ENCODE data around the gene CD244.
"Not testable (repeated sequence)": the region's sequence is repeated elsewhere in the genome, so short reads cannot be mapped to it uniquely, and the experiment has no call there.

The CD244 gene

DNA sequence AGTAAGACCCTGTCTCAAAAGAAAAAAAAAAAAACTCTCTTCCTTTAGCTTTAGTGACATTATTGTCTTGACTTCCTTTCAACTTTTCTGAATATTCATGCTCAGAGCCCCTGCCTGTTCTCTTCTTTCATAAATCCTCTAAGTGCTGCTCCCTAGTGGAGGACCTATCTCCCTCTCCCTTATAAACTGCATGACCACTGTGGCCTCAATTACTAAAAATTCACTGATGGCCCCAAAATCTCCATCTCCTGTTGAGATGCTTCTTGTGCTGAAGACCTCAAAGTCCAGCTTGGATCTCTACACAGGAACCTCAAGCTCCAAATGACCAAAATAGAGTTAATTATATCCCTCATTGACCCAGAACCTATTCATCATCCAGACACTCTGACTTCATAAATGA is 14.5 kb upstream of the CD244 start:
- no peak for DNase-seq

DNA sequence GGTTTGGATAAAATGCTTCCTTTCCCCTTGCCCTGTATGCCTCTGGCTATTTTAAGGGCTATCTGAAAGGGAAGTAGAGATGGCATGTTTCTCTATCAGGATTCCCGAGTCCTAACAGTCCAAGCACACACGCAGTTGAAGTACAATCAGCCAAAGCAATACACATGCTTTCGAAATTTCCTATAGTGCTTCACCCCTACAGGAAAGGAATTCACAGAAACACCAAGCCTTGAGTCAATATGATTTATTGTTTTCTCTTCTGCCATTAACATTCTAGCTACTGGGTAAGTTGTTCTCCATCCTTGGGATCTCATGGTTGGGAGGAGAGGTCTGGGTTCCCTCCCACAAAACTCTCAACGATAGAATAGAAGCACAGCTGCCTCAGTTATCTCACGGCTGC is 13.6 kb upstream of the CD244 start:
- DNase-seq: no peak

DNA sequence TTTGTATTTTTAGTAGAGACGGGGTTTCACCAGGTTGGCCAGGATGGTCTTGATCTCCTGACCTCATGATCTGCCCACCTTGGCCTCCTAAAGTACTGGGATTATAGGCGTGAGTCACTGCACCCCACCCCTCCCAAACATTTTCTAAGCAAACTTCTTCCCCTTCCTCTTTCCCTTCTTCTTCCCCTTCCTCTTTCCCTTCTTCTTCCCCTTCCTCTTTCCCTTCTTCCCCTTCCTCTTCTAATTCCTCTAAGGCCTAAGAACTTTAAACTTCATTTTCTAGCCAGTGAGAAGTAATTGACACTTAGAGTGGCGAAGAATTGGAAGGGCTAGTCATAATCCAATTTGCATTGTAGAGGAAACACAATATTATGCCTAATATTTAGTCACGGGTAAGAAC is 12.9 kb upstream of the CD244 start:
- not testable (repeated sequence) for DNase-seq

DNA sequence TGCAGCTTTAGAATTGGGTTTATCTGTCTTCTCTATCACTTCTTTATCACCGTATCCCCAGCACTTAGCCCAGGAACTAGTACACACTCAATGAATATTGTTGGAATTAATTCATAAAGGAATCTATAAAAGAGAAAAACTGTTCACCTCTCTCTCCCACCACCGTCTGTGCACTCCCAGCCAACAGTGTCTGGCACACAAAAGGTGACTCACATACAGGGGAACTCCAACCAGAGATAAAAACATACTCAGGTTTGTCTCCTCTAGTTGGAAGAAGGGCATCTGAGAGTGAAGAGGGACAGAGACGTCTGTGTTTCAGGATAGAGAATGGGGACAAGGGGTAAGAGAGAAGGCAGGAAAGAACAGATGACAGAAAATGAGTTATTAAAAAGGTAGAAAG is 12.2 kb upstream of the CD244 start:
- DNase-seq: no peak

DNA sequence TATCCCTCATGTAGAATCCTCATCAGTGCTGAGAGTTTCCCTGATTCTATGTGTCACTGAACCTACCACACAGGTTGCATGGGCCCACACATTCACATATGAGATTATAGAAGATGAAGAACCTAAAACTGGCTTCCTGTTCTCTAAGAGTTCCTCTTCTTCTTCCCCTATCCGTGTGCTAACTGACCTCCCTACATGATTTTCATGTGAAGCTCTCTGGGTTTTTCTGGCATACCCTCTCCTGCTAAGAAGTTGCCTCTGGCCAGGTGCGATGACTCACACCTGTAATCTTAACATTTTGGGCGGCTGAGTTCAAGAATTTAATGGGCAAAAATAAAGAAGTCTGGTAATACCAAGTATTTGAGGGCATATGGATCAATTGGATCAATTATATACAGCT is 5.5 kb upstream of the CD244 start:
- no peak for DNase-seq

DNA sequence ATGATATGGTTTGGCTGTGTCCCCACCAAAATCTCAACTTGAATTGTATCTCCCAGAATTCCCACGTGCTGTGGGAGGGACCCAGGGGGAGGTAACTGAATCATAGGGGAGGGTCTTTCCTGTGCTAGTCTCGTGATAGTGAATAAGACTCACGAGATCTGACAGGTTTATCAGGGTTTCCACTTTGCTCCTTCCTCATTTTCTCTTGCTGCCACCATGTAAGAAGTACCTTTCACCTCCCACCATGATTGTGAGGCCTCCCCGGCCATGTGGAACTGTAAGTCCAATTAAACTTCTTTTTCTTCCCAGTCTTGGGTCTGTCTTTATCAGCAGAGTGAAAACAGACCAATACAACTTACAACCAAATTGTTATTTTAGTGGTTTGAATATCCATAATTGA is 5.0 kb upstream of the CD244 start:
- not testable (repeated sequence) for DNase-seq

DNA sequence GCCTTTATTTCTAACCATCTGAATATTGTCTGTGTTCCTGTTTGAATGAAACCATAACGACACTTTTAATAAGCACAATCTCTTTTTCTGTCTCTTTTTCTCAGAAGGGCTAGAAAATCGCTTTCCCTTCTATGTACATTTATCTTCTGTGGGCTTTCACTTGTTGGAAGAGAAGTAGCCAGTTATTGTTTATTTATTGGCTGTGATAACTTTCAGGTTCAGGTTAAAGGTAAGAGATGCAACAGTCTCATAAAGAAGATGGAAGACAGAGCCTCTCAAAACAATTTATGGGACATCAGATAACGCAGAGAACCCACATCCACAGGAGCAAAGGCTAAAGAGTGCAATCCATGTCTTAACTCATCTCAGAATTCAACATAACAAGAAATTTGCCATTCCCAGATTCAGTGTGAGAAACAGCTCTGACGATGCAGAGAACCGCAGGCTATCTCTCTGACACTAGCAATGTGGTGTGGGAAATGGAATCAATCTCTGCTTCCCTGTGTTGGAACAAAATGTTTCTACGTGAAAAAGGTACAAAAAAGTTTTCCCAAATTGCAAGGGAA is 4.1 kb upstream of the CD244 start:
- no peak for DNase-seq

DNA sequence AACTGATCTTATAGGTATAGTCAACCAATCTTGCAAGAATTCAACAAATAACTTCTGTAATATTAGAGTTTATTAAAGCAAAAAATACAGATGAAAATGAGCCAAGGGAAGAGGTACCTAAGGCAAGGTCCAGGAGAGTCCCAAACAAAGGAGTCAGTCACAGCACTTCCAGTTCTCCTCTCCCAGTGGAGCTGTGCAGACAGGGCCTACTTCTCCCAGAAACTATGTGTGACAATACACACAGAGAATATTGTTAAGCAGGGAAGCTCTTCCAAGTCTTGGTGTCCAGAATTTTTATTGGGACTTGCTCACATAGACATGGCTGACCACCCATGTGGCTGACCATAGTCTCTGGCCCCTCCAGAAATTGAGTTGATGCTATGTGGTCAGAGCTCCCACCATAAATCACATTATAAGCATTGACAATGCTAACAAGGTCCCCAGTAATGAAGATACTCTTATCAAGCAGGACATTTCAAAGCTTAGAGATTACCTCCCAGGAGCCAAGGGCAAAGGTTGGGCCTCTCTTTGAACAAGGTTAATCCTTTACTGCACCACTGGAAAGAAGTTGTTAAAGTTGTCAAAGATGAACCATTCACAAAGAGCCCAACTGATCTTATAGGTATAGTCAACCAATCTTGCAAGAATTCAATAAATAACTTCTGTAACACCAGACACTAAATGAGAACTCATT is 3.5 kb upstream of the CD244 start:
- DNase-seq: no peak

DNA sequence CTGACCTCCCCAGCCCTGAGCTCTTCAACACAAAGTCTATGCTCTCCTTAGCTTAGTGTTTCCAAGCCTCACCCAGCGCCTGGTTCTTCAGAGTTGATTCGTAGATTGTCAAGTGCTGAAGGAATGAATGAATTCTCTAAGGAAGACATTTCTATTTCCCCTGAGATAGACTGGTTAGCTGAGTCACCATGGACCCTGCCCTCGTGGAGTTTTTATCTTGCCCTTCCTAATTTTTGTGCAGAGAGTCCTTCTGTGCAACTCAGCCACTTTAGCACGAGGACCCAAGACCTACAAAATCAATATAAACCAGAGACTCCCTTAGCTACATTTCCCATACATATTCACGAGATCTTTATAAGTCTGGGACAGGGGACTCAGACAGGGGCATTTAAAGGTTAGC is 2.6 kb upstream of the CD244 start:
- no peak for DNase-seq

DNA sequence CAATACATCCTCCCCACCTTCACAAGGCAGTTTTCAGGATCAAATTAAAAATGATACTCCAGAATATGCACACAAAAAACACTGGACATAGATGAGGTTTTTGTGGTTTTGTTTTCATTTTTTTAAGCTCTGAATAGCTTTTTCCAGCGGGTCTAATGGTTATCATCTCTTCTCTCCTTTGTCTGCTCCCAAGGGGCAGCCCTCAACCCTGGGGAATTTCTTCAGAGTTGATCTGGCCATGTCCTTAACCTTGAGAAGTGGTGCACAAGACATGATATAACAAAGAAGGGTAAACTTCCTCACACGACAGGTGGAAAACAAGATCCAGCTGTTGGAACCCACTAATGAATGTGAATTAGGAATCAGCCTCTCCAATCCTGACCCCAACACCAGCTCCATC is 1.5 kb upstream of the CD244 start:
- DNase-seq: no peak

DNA sequence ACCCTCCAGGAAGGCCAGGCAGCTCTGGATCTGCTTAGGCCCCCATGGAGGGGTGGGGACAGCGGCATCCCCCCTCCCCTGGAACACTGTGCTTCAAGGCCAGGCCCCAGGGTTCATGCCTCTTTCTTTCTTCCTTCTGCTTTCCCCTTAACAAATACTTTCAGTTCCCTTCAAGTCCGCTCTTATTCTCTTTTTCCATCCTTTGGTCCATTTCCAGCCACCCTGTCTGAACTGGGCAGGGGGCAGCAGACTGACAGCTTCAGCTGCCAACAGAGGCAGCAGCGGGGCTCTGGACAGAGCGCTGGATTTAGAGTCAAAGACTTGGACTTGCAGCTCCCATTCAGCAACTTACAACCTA is 1.1 kb upstream of the CD244 start:
- no peak for DNase-seq

DNA sequence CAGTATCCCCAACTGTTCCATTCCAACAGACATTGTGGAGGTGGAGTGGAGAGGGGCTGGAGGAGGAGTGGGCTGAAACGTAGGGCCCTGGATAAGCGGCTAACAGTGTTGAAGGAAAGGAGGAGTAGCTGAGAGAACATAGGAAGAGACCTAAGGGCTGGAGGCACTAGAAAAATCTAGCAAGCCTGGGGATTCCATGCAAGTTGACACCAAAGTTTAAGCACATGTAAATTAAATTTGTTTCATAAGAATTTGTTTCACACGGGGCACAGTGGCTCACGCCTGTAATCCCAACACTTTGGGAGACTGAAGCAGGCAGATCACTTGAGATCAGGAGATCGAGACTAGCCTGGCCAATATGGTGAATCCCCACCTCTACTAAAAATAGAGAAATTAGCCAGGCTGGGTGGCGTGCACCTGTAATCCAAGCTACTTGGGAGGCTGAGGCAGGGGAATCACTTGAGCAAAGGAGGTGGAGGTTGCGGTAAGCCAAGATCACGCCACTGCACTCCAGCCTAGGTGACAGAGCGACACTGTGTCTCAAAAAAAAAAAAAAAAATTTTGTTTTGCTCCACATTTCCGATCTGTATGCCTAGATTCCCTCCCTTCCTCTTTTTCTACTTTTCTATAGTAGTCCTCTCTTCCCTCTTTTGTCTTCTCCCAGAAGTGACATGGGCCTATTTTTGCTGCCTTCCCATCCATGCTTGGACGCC is 530 bp upstream of the CD244 start:
- no peak for DNase-seq

DNA sequence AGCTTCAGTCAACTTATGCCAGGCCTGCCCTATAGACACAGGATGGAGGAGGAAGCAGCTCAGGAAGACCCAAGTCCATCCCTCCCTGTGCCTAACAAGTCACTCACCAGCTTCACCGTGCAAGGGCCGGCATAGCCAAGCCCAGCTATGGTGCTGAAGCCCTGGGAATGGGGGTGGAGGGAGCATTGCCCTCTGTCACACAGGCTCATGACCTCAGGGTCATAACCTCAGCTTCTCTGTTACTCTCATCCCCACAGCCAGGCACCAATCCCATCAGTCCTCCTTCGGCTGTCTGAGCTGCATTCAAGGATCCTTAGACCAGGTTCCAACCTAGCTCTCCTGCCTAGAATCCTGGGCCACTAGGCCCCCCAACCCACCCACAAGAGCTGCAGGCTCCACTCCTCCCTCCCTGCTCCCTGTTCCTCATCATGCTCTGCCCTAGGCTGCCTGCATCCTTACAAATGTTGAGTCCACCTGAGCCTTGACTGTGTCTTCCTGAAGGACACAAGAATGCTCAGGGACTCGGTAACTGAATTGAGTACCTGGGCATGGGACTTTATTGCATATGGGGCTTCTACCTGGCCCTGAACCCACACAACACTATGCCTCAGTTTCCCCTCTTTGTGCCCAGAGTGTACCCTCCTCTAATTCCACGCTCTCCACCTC is 1.7 kb downstream of the CD244 start:
- DNase-seq: no peak

DNA sequence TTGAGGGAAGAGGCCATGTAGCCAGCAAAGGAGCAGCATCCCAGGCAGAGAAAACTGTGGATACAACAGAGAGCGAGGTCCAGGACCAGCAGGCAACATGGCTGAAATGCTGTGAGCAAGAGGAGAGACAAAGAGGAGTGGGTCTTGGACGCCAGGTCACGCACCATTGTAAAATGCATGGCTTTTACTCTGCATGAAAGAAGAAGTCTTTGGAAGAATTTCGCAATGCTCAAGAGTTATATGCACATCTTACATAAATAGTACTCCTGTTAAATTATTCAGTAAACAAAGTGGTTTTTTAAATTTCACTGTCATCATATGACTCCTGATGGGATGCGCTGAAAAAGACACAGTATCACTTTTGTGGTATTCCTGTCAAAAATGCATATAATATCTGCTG is 3.5 kb downstream of the CD244 start:
- DNase-seq: no peak

DNA sequence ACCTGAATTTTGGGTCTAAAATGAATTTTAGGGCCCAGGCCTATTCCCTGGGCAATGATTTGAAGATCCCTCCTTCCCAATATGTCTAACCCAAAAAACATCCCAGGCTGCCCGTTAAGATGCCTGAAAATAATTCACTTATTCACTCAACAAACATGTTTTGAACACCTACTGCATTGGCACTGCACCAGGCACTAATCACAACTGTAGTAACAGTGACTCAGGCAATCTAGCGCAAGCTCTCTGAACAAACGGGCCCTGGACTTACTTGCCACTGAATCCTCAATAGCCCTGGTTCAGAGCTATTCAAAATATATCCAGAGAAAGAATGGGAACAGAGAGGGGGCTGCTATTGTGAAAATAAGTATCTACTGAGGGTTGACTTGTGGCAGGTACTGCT is 4.2 kb downstream of the CD244 start:
- no peak for DNase-seq

DNA sequence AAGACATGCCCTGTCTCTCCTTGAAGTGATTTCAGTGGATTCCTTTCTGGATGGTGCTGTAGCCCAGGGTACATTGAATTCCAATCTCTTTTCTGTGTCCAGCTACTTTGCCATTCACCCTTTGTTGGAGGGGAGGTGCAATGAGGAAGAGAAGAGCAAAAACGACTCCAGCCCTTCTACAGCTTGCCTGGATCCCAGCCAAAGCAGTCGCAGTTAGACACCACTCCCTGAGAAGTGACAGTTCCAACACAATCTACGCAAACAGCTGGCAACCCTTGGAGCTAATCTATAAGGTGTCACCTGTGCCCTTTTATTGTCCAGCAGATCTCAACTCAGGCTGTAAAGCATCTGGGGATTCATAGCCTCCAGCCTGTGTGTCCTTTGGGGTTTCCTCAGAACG is 4.6 kb downstream of the CD244 start:
- no peak for DNase-seq

DNA sequence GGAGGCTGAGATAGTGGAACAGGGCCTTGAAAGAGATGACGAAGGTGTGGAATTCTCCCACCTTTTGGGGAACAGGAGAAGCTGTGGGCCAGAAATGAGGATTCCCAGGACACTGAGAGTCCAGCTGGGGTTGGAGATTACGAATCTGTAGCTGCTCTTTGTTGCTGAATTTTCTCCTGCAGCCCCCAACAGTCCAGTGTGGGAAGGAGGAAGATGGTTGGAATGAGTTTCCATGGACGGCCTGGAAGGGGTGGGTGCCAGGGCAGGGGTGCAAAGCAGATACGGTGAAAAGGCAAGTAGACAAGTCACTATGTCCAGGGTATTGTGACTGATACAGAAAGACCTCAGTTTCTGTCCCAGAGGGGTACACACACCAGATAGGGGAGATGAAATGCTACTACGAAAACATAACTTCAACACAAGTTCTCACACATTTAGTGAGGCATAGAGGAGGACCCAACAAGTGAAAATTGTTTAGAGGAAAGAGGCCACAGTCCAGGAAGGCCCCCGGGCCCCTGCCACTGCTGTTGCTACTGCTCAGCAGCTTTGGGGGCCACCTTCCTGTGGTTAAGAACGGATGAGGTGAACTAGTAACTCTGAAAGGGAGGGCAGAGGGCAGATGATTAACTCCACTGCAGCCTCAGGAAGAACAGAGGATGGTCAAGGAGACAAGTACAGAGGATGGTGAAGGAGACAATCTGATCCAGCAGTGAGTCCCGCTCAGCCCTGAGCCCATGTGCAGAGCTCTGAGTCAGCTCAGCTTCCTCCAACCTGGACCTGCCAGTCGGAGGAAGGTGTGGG is 7.3 kb downstream of the CD244 start:
- DNase-seq: no peak

DNA sequence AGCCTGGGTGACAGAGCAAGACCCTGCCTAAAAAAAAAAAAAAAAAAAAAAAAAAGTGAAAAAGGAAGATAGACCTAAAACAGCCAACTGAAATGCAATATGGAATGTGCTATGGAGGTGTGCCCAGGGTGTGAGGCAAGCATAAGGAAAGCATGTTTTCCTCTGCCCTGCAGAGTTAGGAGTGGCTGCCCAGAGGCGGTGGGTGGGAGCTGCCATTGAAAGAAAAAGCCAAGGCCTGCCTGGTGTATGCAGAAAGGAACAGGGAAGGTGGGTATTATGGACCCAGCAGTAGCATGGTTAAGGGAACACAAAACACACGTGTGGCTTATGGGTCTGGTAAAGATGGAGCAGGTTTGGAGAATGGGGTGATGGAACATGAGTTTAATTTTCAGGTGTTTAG is 8.9 kb downstream of the CD244 start:
- DNase-seq: no peak

DNA sequence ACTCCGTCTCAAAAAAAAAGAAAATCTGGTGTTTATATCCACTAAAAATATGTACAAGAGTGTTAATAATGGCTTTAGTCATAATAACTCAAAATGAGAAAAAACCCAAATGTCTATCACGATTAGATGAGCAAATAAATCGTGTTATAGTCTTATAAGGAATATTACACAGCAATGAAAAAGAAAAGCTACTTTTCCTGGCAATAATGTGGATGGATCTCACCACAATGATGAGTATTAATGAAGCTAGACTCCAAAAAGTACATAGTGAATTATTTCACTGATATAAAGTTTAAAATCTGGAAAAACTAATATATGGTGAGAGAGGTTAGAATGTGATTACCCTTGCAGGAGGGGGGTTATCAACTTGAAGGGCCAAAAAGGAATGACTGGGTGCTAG is 9.7 kb downstream of the CD244 start:
- DNase-seq: no peak

DNA sequence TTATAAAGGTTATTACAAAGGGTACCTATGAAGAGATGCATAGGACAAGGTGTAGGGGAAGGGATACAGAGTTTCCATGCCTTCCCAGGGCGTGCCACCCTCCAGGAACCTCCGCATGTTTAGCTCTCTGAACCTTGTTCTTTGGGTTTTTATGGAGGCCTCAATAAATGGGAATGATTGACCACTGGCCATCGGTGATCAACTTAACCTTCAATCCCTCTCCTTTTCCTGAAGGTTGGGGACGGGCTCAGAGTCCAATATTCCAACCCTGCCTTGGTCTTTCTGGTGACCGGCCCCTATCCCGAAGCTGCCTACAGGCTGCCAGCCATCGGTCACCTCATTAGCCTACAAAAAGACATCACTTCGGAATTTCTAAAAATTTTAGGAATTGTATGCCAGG is 11.7 kb downstream of the CD244 start:
- no peak for DNase-seq

DNA sequence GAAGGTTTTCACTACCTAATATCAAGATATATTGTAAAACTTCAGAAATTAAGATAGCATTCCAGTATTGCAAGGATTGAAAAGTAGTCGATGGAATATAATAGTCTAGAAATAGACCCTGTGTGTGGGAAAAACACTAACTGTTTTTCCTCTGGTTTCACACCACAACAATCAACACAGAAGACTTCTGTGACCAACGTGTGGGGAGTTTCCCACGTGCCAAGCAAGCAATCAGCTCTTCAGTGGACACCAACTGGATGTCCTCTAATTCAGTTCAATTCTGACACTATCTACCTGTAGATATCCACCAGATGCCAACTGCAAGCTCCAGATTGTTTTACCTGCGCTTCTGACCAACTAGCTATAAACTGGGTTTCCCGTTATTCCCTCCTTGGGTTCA is 12.1 kb downstream of the CD244 start:
- no peak for DNase-seq

DNA sequence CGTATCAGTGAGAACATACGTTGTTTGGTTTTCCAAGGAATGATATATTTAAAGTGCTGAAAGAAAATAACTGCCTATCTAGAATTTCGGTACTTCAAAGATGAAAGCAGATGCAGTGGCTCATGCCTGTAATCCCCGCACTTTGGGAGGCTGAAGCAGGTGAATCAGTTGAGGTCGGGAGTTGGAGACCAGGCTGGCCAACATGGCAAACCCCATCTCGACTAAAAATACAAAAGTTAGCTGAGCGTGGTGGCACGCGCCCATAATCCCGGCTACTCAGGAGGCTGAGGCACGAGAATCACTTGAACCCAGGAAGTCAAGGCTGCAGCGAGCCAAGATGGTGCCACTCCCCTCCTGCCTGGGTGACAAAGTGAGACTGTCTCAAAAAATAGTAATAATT is 16.4 kb downstream of the CD244 start:
- no peak for DNase-seq

DNA sequence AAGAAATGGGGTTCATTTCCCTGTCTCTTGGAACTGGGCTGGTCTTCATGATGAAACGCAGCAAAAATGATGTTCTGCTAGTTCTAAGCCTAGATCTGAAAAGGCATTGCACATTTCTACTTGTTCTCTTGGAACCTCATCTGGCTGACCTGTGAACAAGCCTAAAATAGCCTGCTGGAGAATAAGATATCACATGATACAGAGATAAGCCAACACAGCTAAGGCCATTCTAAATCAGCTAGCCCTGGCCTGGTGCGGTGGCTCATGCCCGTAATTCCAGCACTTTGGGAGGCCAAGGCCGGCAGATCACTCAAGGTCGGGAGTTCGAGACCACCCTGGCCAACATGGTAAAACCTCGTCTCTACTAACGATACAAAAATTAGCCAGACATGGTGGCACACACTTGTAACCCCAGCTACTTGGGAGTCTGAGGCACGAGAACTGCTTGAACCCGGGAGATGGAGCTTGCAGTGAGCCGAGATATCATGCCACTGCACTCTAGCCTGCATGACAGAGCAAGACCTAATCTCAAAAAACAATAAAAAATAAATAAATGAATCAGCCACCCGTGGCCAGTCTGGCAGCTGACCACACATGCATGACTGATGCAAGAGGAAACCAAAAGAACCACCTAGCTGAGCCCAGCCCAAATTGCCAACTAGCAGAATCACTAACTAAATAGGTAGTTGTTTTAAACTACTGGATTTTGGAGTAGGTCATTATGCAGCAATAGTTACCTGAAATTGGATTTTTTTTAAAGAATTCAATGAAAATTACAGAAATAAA is 18.0 kb downstream of the CD244 start:
- no peak for DNase-seq

All from NCI-H187 treated with DMSO at 0.1 percent for 48 hours (cell line).